GM19452 (cell line): ENCODE measurements around the gene ATE1.
"Not testable (repeated sequence)": the region's sequence is repeated elsewhere in the genome, so short reads cannot be mapped to it uniquely, and the experiment has no call there.

ENCODE experiments used
- ATAC-seq: cut with Tn5 transposase; IDR thresholded peaks from one replicate; pipeline ENCODE4 v1.9.1; 2021; ENCODE audit not compliant: unreplicated experiment

ATE1 gene

DNA sequence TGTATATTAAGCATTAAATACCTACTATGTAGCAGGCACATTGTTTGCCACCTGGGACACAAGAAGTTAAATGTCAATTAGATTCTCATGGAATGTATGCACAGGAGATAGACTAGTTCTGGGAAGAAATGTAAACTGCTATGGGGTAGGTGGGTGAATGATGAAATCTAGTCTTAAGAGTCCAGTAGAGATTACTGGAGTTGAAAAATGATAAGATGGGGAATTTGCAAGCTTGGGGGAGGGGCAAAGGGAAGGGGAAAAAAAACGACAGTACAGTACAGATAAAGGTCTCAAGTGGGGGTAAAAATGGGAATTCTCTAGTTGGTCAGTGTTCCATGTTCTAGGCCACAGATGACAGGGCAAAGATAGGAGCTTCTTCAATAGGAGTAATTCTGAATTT is 94.4 kb downstream of the ATE1 start:
- ATAC-seq: no peak

DNA sequence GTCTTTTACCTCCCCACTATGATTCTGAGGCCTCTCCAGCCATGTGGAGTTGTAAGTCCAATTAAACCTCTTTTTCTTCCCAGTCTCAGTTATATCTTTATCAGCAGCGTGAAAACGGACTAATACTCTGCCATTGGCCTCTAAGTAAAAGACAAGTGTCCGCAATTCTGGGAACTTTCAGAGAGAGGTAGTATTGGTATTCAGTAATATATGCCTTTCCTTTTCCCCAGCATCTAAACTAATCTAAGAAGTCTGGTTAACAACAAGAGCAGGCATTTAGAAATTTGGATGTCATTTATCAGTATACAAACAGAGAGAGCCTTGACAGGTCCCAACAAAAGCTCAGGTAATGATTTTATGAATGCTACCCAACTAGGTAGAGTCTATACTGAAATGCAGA is 95.2 kb downstream of the ATE1 start:
- no peak for ATAC-seq

DNA sequence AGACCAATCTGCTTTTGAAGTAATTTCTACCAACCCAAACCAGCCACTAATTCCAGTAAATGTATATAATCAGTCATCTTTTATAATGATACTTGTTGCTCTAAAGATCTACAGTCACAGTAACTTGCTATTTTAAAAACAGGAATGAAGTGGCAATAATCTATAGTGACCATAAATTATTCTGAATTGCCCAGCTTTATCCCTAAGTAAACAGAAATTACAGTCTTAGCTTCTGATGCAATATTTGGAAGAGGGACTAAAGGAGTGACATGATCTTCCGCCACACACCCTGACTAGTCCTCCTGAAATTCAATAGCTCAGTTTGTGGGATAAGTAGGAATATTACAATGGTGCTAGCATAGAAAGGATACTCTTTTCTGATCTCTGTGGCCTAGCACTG is 96.1 kb downstream of the ATE1 start:
- ATAC-seq: no peak

DNA sequence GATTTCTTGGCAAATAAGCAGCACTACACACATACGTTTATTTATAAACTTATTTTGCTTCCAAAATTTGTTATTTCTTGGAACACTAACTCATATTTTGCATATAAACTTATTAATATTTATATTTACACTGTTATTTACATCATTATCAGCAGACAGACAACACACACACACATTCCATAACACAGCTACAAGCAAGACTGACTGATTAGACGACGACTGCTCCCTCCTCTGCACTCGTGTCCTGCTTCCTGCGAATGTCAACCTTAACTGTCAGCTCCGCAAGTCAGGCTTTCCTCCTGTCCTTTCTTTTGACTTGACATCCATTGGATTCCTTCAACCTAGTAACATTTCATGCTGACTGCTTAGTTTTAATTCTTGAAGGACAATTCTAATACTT is 96.6 kb downstream of the ATE1 start:
- no peak for ATAC-seq

DNA sequence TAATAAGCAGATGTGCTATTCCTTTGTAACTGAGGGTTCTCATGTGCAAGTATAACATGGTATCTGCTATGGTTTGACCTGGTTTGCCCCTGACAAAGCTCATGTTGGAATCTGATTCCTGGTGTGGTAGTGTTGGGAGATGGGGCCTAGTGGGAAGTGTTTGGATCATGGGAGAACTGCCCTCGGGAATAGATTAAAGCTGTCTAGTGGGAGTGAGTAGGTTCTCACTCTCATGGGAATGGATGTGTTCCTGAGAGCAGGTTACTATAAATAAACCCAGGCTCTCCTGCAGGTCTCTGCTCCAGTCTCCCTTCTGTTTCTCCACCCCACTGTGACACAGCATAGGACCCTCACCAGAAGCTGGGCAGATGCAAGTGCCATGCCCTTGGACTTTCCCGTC is 97.7 kb downstream of the ATE1 start:
- no peak for ATAC-seq

DNA sequence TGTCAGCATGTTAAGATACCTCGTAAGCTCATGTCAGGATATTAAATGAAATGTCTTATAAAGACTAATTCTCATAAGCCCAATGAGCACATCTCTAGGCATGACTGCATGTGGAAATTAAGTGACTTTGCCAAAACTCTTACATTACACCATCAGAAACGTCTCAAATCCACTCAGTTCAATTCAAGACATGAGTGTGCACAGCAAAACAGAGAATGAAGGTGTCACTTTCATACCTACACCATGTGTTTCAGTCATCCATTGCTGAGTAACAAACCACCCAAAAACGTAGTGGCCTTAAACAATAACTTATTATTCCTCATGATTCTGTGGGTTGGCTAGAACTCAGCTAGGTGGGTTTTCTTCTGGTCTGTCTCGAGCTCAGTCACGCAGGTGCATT is 99.8 kb downstream of the ATE1 start:
- ATAC-seq: no peak

DNA sequence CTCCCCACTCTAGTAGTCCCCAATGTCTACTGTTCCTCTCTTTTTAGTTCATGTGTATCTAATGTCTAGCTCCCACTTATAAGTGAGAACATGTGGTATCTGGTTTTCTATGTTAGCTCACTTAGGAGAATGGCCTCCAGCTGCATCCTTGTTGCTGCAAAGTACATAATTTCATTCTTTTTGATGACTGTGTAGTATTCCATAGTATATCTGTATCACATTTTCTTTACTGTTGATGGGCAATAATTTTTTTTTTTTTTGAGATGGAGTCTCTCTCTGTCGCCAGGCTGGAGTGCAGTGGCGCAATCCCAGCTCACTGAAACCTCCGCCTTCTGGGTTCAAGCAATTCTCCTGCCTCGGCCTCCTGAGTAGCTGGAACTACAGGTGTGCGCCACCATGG is 101.1 kb downstream of the ATE1 start:
- ATAC-seq: not testable (repeated sequence)

DNA sequence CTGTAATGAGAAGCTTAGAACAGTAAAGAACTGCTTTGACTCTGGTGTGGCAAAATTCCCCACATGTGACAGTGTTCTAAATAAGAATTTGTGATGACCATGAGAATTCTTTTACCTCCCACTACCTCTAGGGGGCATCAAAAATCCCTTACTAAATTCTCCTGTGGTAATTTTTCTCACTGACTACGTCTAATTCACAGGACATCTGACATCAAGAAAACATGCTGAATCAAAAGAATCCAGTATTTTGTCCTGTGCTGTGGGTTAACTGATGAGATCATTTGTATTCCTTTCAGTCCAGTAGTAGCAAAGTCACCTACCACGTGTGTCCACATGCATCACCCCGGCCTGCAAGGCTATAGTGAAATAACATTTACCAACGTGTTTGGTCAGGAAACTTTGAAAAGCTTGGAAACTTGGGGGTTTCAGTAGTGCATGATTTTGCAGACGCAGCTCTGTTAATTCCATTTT is 103.8 kb downstream of the ATE1 start:
- ATAC-seq: no peak

DNA sequence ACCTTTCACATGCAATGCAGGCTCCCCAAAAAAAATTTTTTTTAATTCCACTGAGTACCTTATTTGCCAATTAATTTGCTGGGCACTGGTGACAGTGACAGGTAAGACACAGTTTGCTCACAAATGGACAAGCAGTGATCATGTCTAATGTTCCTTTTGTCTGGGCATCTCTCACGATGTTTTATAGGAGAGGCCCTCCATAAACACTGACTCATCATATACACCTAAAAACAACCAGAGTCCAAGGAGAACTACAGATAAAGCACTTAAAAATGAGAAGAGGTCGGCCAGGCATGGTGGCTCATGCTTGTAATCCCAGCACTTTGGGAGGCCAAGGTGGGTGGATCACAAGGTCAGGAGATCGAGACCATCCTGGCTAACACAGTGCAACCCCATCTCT is 105.1 kb downstream of the ATE1 start:
- no peak for ATAC-seq

DNA sequence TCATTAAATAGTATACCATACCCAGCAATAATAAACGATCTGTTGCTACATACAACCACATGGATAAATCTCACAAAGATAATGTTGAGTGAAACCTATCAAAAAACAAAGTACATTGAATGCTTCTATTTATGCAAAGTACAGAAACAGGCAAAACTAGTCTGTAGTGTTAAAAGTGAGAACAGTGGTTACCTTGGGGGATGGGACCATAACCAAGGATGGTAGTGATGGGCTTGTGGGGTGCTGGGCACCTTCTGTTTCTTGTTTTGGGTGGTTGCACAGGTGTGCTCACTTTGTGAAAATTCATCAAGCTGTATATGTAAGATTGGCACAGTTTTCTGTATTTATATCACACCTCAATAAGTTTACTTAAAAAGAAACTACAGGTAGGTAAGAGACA is 105.7 kb downstream of the ATE1 start:
- ATAC-seq: no peak

DNA sequence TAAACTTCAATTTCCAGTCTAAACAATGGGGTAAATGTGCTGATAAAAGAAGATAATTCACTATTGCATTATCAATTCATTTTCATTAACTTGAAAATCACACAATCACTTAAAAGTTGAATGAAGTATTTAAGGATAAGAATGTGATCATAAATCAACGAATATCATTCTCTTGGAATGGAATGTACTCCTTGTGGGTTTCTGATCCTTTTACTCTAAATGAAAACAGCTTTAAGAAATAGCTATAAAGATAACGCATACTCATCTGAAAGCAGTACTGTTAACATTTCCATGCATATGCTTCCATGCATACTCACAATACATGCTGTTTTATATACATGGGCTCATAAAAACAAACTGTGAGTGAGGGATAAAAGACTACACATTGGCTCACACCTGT is 108.8 kb downstream of the ATE1 start:
- no peak for ATAC-seq

DNA sequence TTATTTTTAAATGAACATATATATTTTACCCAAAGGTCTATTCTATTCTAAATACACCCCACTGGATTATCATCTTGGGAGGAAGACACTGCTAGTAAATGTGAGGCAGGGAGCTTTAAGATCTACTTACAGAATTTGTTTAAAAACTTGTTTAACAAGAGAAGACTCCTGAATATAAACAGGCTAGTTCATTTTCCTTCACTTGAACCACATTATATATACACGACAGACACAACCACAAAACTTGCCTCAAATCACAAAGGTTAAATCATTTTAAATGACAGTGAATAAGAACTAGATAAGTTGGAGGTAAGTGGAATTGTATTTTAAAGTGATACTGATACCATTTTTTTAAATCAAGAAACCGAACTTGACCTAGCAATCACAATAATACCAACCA is 109.2 kb downstream of the ATE1 start:
- no peak for ATAC-seq

DNA sequence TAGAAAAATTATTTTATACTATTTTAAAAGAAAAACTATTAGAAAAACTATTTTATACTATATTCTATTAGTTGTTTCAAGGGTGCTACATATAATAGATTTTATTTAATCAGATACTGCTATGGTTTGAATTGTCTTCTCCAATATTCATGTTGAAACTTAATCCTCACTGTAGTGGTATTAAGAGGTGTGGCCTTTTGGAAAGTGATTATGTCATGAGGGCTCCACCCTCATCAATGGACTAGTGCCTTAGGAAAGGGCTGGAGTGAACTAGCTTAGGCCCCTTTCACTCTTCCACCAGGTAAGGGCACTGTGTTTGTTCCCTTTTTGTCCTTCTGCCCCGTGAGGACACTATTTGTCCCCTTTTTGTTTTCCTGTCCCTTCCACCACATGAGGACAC is 111.6 kb downstream of the ATE1 start:
- no peak for ATAC-seq

DNA sequence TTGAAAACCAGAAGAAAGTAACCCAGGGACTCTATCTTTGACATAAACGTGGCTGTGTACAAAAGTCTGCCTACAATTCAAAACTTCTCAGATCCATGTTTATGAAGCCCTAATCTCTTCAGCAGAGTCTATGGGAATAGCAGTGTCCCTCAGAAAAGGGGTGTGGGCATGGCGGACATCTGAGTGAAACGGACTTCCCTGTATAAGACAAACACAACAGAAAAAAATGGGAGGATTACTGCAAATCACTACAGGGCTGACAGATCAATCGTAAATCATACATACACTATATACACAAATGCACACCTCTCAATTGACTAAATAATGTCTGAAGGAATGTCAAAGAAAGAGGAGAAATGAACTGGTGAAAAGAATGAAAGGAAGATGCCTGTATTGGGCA is 114.0 kb downstream of the ATE1 start:
- no peak for ATAC-seq

DNA sequence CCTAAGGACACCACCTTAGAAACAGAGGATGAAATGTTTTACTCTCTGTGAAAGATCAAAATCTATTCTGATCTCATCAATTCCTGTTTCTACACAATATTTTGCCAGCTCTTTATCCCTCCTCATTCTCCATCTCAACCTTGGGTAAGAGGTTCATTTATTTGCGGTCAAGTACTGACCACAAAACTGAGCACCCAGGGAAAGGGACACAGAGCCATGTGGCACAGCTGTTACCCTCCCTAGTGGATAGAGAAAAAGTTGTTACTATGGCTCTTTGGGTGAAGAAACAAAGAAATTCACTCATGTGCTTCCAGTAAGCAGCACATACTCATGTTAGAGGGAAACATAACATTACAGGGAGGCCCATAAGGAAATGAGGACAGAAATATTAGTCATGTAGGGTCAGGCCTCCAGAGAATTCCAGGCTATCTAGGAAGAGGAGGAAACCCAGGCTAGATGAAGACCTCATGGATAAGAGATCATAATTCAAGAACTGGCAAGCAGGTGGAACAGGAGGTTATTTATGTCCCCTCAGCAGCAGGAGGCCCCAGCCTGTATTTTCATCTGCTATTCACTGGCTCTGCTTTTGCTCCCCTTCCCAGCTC is 114.5 kb downstream of the ATE1 start:
- ATAC-seq: no peak

DNA sequence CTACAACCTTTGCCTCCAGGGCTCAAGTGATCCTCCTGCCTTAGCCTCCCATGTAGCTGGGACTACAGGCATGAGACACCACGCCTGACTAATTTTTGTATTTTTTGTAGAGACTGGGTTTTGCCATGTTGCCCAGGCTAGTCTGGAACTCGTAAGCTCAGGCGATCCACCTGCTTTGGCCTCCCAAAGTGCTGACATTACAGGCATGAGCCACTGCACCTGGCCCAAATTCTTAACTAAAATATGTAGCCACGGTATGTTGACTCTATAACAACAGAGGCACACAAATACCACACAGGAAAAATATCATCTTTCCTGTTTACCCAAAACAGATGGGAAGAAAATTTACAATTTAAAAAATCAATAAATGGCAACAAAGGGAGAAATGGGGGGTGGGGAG is 115.8 kb downstream of the ATE1 start:
- no peak for ATAC-seq

DNA sequence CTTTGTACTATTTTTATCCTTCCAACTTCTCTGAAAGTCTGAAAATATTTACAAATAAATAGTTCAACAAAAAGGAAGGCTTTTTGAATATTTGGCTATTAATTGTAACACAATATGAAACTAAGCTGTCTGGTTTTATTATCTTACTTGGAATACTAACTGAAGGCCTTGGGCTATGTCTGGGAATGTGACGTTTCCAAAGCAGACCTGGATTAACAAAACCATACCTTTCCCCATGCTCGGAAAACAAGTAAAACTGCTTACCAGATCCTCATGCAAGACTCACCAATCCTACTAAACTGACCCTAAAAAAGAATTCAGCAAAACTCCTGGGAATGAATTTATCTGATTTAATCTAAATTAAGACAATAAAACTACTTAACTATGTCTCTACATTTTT is 116.4 kb downstream of the ATE1 start:
- no peak for ATAC-seq

DNA sequence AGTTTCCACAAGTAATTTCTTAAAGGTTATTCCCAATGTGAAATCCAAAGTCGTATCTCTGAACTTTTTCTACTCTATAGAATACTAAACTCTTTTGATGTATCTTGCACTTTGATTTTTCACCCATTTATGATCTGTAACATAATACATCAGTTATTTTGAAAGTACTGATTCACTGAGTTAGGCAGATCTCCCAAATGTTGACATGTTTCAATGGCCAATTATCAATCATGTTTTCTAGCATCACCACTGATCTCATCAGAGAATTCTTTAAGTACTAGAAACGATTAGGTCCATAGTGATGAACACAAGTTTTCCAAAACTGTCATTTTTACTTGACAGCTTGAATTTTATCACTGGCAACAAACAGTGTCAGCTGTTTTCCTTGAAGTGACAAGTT is 119.0 kb downstream of the ATE1 start:
- ATAC-seq: no peak

DNA sequence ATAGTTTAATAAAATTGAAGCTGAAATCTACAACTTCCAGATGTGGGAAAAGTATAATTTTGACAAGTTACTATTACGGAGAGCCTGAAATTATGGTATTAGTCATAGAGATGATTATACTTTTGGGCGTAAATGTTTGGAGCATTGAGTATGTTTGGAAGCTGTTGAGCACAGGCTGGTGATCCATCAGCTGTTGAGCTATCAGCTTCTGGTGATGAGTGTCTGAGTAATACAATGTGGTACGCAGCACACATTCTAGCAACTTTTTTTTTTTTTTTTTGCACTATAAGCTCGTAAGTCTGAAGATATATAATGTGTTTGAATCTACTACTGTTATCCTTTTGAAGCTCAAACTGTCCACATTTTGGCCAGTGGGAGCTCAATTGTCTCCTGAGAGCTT is 123.4 kb downstream of the ATE1 start:
- no peak for ATAC-seq

DNA sequence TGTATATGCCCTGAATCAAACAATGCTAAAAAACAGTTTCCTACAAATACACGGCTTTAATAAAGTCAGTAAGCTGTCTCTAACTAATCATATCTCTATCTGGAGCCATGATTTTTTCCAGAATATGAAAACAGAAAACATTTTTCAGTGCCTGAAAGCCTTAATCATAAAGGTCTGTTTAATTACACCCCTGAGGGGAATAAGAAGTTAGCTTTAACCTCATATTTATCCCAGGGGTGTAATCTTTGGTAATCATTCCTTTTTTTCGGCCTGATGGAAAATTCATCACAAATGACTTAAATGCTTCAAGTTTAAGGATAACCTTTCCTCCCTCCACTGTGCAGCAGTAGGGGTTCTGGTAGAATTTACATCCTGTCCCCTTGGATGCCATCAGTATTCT is 124.2 kb downstream of the ATE1 start:
- ATAC-seq: no peak

DNA sequence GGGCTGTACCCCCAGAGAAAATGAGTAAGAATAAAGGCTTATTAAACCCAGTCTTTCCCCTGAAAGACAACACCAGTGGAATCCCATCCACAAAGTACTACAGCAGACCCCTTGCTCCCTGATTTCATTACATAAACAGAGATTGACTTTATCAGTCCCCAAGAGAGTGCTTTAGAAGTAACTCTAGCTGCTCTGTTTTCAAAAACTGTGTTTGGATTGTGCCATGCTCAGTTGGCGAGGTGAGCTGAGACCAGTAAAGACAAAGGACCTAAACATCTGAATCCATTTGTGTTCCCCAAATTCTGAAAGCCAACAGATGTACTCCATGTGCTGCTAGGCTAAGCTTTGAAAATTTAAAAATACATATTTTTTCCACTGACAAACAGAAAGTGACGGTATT is 127.0 kb downstream of the ATE1 start:
- ATAC-seq: no peak

DNA sequence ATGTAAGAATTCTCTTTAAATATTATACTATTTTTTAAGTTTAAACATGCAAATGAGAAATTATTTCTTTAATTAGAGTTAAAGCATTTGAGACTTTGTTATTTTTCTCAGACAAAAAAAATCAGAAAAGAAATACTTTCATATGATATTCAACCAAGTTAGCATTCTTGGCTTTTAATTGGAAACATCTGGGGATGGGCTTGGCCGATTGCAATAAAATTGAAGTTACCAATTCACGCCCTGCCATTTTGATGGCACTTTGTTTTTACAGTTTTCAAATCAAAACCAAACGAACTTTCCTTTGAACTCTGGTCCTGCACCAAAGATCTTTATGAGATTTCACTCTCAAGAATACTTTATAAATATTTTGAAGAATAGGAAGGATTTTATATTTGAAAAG is 127.7 kb downstream of the ATE1 start:
- ATAC-seq: no peak

DNA sequence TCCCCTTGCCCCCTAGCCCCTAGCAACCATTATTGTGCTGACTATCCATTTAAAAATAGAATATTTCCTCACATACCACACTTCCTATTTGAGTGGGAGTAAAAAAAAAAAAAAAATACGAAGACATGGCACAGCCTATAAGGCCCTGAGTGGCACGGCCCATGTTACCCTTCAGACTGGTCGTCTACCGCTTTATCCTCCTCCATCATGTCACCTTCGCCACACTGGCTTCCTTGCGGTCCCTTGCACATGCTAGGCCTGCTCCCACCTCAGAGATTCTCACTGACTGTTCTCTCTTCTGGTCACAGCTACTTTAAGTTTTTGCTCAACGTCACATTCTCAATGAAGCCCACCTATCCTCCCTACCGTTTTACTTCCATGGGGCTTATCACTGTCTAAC is 130.3 kb downstream of the ATE1 start:
- no peak for ATAC-seq

DNA sequence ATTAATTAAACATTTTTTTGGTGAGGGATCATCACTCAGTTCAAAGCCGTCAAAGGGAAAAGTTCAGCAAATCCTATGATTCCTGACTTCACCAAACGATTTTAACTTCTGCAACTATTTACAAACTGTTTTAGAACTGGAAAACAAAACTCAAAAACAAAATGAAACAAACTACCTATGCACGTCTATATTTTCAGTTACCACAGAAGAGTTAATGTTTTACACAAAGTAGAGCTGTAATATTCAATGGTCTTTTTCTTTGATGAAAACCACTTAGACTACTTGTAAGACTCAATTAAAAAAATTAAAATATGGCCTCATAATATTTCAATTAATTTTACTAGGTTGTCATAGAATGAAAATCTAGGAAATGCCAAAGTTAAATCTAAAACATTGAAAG is 131.5 kb downstream of the ATE1 start:
- ATAC-seq: peak; percentile 60
